NCI-H69 (cell line): Measurements from ENCODE around the gene CNIH2.
A peak's percentile ranks its signal among the peaks of the same experiment; 100 is the strongest.
"Not testable (repeated sequence)": the region's sequence is repeated elsewhere in the genome, so short reads cannot be mapped to it uniquely, and the experiment has no call there.

Source experiments
- DNase-seq: peaks from one replicate; lab custom pipeline; 2025; lab: John Stamatoyannopoulos, UW

CNIH2 gene

GRCh38 chr11:66277471-66278362 lies at the start of gene CNIH2:
CNIH2 (plus strand) TSS chr11:66278175; CDS start chr11:66278457, 282 bp downstream.
- peak; percentile 79 for DNase-seq

- no peak for DNase-seq
Measured at GRCh38 chr11:66228521-66228920, 49.5 kb upstream of the CNIH2 start.

DNA sequence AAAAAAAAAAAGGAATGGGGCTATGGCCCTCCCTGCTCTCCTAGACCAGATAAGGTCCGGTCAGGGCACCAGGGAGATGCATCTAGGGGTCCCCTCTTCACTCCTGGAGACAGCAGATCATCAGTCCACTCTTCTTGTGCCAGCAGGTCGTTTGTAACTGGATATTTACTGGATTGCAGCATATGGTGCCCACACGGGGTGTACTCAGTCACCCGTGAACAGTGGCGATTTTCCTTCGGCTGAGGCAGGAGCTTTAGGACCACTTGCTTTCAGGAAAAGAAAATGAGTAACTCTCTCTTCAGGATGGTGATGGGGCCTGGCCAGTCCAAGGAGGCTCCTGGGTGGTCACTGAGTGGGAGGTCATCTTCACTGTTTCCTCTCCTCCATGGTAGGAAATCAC lies 47.8 kb upstream of the CNIH2 start:
- peak; percentile 48 for DNase-seq

DNA sequence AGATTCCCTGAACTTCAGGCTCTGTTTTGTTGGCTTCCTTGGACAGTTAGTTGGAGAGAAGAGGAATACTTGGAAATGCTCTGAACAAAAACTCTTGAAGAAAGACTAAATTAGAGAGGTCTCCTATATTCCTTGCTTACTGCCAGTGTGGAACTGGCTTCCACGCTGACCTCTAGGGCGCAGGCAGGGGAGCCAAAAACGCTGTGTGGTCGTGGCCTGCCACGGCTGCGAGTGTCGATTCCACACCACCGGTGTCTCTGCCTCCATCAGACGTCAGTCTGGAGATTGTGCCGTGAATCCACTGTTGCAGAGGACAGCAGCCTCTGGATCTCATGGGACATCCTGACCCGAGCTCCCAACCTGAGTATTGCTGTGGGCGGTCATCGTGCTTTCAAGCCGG lies 47.0 kb upstream of the CNIH2 start:
- DNase-seq = no peak

DNA sequence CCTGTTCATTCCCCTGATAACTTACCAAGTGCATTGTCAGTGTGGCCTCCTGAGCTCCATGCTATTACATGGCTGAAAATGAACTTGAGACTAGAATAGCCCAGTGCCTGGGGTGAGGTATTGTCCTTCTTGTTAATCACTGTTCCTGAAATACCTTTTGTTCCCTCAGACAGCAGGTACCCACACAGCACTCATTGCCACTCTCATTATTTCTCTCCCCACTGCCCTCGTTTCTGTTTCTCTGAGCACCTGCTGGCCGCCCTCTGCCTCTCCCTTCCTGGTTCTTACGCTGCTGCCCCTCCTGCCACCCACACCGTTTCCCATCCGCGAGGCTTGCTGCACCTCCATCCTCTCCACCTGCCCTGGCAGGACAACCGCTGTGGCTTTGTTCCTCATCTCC lies 46.4 kb upstream of the CNIH2 start:
- DNase-seq = peak; percentile 90

DNA sequence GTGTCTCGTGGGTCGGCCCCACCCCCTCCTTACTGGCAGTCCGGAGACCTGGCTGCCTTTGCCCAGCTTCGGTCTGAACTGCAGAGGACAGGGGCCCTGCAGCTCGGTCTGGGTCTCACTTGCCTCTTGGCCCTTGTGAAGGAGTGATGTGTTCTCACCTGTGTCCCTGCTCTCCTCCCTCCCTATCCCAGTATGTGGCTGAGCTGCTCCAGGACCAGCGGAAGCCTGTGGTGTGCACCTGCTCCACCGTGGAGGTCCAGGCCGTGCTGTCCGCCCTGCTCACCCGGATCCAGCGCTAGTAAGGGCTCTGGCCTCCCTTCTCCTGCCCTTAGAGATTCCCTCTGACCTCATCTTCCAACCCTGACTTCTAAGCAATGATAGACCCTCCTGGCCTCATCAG lies 45.2 kb upstream of the CNIH2 start:
- no peak for DNase-seq

- no peak for DNase-seq
Measured at GRCh38 chr11:66233301-66233700, 44.7 kb upstream of the CNIH2 start.

- no peak for DNase-seq
Measured at GRCh38 chr11:66235141-66235540, 42.8 kb upstream of the CNIH2 start.

- DNase-seq = no peak
Measured at GRCh38 chr11:66237867-66238266, 40.1 kb upstream of the CNIH2 start.

GRCh38 chr11:66238786-66239413 lies 39.1 kb upstream of the CNIH2 start:
- DNase-seq = no peak

GRCh38 chr11:66239511-66239910 lies 38.5 kb upstream of the CNIH2 start:
- no peak for DNase-seq

DNA sequence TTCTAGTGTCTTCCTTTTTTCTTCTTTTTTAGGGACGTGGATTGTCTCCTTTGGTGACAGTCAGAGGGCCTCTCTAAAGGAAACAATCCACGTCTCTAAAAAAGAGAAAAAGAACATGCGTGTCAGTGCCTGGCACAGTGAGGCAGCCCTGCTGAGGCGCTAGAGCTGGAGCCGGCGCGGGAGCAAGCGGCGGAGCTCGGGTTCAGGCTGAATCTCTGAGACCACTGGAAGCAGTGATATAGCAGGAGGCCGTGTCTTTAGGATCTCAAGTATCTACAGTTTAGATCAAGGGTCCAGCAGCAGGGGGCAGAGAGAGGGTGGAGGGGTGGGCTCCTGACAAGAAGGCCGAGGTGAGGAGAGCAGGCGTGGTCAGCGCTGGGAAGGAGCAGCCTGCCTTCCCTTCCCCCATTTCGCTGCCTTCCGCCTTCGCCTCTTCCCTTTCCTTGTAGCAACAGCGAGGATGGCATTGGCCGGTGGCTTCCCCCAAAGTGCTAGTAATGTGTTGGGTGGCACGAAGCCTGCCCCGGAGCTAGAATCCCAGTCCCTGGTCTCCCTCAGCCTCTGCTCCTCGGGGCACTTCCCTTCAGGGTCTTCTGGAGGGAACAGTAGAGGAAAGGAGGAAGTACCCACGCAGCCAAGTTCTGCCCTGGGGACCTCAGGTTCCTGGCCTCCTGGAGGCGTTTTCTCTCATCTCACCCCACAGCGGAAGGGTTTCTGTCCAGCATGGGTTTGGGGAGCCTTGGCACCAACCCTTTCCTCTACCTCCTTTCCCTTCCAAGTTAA lies 37.8 kb upstream of the CNIH2 start:
- no peak for DNase-seq

- DNase-seq = no peak
Measured at GRCh38 chr11:66240781-66241136, 37.2 kb upstream of the CNIH2 start.

DNA sequence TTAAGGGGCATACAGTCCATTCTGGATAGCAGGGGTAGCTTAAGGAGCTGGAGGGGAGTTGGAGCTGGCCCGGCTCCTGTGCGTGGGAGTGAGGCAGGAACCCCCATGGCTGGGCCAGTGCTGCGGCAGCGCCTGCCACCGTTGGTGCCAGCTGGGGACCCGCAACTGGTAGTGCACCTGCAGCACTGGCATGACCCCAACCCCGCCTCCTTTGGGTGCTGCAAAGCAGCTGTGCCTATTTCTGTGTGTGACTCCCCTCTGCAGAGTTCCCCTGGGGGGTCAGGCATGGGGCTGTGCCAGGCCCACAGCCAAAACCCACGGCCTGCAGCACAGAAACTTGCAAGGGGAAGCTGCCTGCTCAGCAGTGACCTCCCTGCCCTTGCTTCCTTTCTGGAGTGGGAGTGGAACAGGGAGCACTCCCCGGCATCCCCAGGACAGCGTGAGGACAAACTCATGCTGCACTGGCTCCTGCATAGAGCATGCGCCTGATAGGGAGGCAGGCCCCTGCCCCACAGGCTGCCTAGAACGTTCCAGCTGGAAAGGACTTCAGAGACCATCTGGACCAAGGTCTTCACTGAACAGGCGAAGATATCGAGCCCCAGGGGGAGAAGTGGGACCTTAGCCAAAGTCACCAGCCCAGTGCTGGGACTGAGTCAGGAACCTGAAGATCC lies 35.7 kb upstream of the CNIH2 start:
- DNase-seq = no peak

DNA sequence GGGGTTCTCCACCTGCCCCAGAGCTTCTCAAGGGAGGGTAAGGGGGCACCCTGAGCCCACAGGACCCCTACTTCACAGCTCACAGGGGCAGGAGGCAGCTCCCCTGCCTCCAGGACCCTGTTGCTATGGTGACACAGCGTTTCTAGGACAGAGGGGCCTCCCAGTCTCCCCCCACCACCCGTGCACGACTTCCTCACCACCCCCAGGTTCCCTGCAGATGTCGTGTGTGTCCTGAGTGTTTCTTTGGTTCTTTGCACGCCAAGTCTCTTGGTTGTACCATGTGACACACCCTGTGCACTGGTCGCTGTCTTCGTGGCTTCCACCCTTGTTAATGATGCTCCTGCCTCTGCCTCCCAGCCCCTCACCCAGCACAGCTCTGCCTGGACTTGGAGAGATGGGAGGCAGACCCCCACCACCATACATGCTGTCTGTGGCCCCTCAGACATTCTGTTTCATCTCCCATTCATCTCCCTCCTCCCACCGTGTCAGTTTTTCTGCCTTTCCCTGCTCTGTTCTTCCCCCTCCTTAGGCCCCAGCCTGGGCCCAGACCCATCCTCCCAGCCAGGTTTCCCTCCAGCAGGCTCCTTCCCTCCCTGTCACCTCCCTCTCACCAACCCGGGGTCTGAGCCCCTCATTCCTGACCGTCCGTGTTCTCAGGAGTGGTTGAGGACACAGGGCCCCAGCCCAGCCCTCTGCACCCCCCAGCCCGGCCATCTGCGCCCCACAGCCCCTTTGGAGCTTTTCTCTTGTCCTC lies 34.0 kb upstream of the CNIH2 start:
- DNase-seq = no peak

DNA sequence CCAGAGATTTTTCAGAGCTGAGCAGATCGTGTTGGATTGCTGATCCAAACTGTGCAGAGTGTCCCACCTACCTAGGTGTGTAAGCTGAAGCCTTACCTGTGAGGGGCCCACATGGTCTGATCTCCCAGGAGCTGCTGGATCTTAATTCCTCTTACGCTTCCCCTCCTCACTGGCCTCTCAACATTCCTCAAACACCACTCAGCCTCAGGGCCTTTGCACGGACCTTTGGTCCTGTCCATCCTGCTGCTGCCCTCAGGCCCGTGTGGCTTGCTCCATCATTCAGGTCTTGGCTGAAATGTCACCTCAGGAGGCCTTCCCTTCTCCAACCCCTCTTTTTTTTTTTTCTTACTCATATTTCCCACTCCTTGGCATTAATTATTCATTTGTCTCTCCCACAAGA lies 30.7 kb upstream of the CNIH2 start:
- DNase-seq = no peak

DNA sequence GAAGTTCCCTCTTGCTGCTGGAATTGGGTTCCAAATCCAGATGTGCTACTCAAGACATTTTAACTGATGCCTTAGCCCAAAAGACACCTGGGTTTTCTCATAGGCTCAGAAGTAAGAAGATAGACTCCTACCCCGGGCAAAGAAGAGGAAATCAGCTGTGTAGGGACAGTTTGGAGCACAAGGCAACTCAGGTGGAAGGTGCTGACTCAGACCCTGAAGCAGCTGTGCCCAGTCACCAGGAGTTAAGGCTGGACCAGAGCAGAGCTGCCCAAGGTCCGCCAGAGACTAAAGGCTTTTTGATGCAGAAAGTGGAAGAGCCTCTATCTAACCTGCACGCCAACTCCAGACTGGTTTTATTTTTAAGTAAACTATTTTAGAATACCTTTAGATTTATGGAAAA lies 30.2 kb upstream of the CNIH2 start:
- no peak for DNase-seq

GRCh38 chr11:66248903-66249302 lies 29.1 kb upstream of the CNIH2 start:
- no peak for DNase-seq

DNA sequence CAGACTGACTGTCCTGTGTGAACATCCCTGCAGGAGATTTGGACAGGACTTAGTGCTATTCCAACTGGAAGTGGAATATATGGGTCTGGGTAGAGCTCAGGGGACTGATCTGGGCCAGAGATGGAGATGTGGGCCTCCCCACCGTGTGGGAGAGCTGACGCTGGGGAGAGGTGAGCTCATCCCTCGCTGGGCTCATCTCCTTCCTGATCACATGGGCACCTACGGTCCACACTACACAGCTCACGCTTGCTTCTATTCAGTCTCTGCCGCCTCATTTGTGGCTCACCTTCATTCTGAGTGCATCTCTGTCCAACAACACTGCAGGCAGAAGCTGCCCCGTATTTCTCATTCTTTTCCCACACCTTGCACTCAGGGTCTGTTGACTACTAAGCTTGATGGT lies 26.2 kb upstream of the CNIH2 start:
- DNase-seq = no peak

- not testable (repeated sequence) for DNase-seq
Measured at GRCh38 chr11:66253081-66253480, 24.9 kb upstream of the CNIH2 start.

- DNase-seq = no peak
Measured at GRCh38 chr11:66258473-66258893, 19.5 kb upstream of the CNIH2 start.

GRCh38 chr11:66259225-66259624 lies 18.8 kb upstream of the CNIH2 start:
- no peak for DNase-seq
